ENCODE measurements around the gene SLC39A8. TPM values are rescaled to one million over a fixed set of nuclear protein-coding genes. Genes with fewer than 3 reads are reported as not detected.

SLC39A8 gene
- total and polyA plus RNA-seq, 9 of the 15 experiments (the other 6 are each of a cell fraction or from before 2014, with no cell fraction given): 8.2 to 30.3 (median 25.0) TPM

DNA sequence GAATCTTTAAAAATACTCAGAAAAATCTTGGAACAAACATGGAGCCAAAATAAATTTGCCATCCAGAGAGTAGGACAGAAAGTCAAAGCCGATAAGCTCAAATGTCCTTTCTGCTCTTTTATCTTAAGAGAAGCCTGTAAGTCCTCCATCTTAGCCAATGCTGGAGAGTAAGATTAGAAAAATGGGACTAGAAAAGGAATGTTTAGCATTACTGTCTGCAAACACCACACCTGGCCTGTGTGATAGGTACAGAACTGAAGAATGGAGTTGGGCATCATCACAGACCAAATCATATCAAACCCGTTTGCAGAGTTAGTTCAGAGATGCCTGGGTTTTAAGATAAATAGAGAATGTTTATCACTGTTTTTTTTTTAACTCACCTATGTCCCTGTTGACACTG lies 10.5 kb upstream of the SLC39A8 start (continued):
- TF ChIP-seq, protein P1, sequence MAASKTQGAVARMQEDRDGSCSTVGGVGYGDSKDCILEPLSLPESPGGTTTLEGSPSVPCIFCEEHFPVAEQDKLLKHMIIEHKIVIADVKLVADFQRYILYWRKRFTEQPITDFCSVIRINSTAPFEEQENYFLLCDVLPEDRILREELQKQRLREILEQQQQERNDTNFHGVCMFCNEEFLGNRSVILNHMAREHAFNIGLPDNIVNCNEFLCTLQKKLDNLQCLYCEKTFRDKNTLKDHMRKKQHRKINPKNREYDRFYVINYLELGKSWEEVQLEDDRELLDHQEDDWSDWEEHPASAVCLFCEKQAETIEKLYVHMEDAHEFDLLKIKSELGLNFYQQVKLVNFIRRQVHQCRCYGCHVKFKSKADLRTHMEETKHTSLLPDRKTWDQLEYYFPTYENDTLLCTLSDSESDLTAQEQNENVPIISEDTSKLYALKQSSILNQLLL (CRISPR knock-in tag; IDR thresholded peaks at IDR 0.05; ENCODE audit: borderline replicate concordance): no peak
- TF ChIP-seq MAFK (IDR thresholded peaks at IDR 0.05; ENCODE audit: low read length): no peak
- TF ChIP-seq CBX3 (IDR thresholded peaks at IDR 0.05; ENCODE audit: borderline replicate concordance in 1 of 2, low read length in 2 of 2): 0 out of 3 replicates have a peak, but pooled peaks of 1 of the 2 experiments have one; percentile 35
- 0 out of 2 replicates have a peak, but pooled peaks have one; percentile 45 for TF ChIP-seq SMARCE1 (IDR thresholded peaks at IDR 0.05)
- TF ChIP-seq HDAC3 (IDR thresholded peaks at IDR 0.05; ENCODE audit: borderline replicate concordance, partially characterized antibody): peak; percentile 54
- no peak for TF ChIP-seq ZNF354B (CRISPR knock-in tag; IDR thresholded peaks at IDR 0.05)
- TF ChIP-seq HEY1 (CRISPR knock-in tag; IDR thresholded peaks at IDR 0.05; ENCODE audit: borderline replicate concordance): no peak
- TF ChIP-seq MCM5 (IDR thresholded peaks at IDR 0.05; ENCODE audit: low read depth): no peak
- TF ChIP-seq ZEB2 (IDR thresholded peaks at IDR 0.05): peak; percentile 75; the same call in 1 of the 2 replicates
- TF ChIP-seq, protein P2, sequence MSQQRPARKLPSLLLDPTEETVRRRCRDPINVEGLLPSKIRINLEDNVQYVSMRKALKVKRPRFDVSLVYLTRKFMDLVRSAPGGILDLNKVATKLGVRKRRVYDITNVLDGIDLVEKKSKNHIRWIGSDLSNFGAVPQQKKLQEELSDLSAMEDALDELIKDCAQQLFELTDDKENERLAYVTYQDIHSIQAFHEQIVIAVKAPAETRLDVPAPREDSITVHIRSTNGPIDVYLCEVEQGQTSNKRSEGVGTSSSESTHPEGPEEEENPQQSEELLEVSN (IDR thresholded peaks at IDR 0.05; ENCODE audit: borderline replicate concordance in 1 of 2, extremely low read depth in 1 of 2, insufficient read depth in 1 of 2, insufficient read length in 1 of 2, low read depth in 1 of 2, low read length in 1 of 2, poor library complexity in 1 of 2, severe bottlenecking in 1 of 2): no peak
- no peak for TF ChIP-seq HMGN3 (IDR thresholded peaks at IDR 0.05; ENCODE audit: borderline replicate concordance, extremely low read depth, insufficient read length, low read depth, low read length)
- TF ChIP-seq RFX7 (CRISPR knock-in tag; IDR thresholded peaks at IDR 0.05): no peak
- peak; percentile 68 for TF ChIP-seq SMARCA4 (IDR thresholded peaks at IDR 0.05)
- TF ChIP-seq TCF3 (CRISPR knock-in tag; IDR thresholded peaks at IDR 0.05): peak; percentile 93
- no peak for TF ChIP-seq ZNF384 (IDR thresholded peaks at IDR 0.05; ENCODE audit: low read depth, low read length)
- TF ChIP-seq SP2 (IDR thresholded peaks at IDR 0.05; ENCODE audit: extremely low read depth, low read depth, low read length, poor library complexity, severe bottlenecking): no peak
- TF ChIP-seq TBL1XR1 (IDR thresholded peaks at IDR 0.05; ENCODE audit: low read length in 2 of 2): peak in 1 of 2 experiments; percentile 33; a peak in 1 of 4 replicates
- TF ChIP-seq CBFA2T2 (conservative IDR thresholded peaks at IDR 0.05): peak; percentile 97
- peak in 1 of 2 experiments; percentile 42; a peak in 2 of 4 replicates for TF ChIP-seq HDAC1 (IDR thresholded peaks at IDR 0.05)
- TF ChIP-seq, protein P3, sequence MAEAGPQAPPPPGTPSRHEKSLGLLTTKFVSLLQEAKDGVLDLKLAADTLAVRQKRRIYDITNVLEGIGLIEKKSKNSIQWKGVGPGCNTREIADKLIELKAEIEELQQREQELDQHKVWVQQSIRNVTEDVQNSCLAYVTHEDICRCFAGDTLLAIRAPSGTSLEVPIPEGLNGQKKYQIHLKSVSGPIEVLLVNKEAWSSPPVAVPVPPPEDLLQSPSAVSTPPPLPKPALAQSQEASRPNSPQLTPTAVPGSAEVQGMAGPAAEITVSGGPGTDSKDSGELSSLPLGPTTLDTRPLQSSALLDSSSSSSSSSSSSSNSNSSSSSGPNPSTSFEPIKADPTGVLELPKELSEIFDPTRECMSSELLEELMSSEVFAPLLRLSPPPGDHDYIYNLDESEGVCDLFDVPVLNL (CRISPR knock-in tag; IDR thresholded peaks at IDR 0.05; ENCODE audit: low read depth): no peak
- TF ChIP-seq, protein P4, sequence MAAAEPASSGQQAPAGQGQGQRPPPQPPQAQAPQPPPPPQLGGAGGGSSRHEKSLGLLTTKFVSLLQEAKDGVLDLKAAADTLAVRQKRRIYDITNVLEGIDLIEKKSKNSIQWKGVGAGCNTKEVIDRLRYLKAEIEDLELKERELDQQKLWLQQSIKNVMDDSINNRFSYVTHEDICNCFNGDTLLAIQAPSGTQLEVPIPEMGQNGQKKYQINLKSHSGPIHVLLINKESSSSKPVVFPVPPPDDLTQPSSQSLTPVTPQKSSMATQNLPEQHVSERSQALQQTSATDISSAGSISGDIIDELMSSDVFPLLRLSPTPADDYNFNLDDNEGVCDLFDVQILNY (CRISPR knock-in tag; IDR thresholded peaks at IDR 0.05): no peak
- no peak for TF ChIP-seq TCFL5 (CRISPR knock-in tag; conservative IDR thresholded peaks at IDR 0.05)
- TF ChIP-seq FOXM1 (IDR thresholded peaks at IDR 0.05; ENCODE audit: low read depth): peak; percentile 82
- TF ChIP-seq FOXM1 (CRISPR knock-in tag; IDR thresholded peaks at IDR 0.05; ENCODE audit: low read depth): no peak
- TF ChIP-seq CBFB (CRISPR knock-in tag; IDR thresholded peaks at IDR 0.05): no peak
- TF ChIP-seq STAT5A (IDR thresholded peaks at IDR 0.05; ENCODE audit: borderline replicate concordance, low read length): peak; percentile 90
- TF ChIP-seq ATF7 (IDR thresholded peaks at IDR 0.05): peak; percentile 23; the same call in 1 of the 2 replicates
